ENCODE results near the gene SOWAHA. TPM values are rescaled to one million over a fixed set of nuclear protein-coding genes. Genes with fewer than 3 reads are reported as not detected.
"Not testable (repeated sequence)": the region's sequence is repeated elsewhere in the genome, so short reads cannot be mapped to it uniquely, and the experiment has no call there.

The SOWAHA gene
- polyA plus RNA-seq, 3 donors, result not detected

GRCh38 chr5:132853790-132854189, 40.7 kb downstream of the SOWAHA start:
- DNase-seq, result no peak
- no peaks in the 10 kb centered on the region for H4K20me1 ChIP-seq (ENCODE audit: insufficient read depth, low read length)
- H3K36me3 Mint-ChIP-seq, result no peaks in the 10 kb centered on the region
- H3K27ac ChIP-seq (ENCODE audit: low read depth in 1 of 2, low read length in 2 of 2), result no peak overlapping the region
- H3K4me1 Mint-ChIP-seq, result no peaks in the 10 kb centered on the region
- no peaks in the 10 kb centered on the region for H3K36me3 ChIP-seq (replicated peaks in 1 of 2; ENCODE audit: control insufficient read depth in 1 of 2, insufficient read depth in 2 of 2, low read length in 2 of 2)
- H3K4me3 ChIP-seq (replicated peaks in 1 of 3; ENCODE audit: low read depth in 2 of 3, low read length in 3 of 3), result no peak overlapping the region
- no peaks in the 10 kb centered on the region for H3K9me3 ChIP-seq (replicated peaks in 1 of 2; ENCODE audit: control insufficient read depth in 1 of 2, insufficient read depth in 1 of 2, low read length in 2 of 2)
- no peak overlapping the region for H3K4me2 ChIP-seq (replicated peaks; ENCODE audit: extremely low read depth, low read length, poor library complexity, severe bottlenecking)
- no peak overlapping the region for H3K4me3 Mint-ChIP-seq
- no peak for TF ChIP-seq CTCF (IDR thresholded peaks at IDR 0.05)
- intact Hi-C loops (cut with micrococcal nuclease), result no loop called here
- H3K27ac Mint-ChIP-seq, result no peak overlapping the region
- no CpG with 5 or more reads among the region's 1 CpG for WGBS (ENCODE audit: insufficient coverage)
- H3K4me1 ChIP-seq (ENCODE audit: control insufficient read depth in 1 of 2, insufficient read depth in 2 of 2, low read length in 2 of 2), result no peaks in the 10 kb centered on the region
- no peak overlapping the region for H3K9ac ChIP-seq (ENCODE audit: insufficient read depth, low read length, poor library complexity, severe bottlenecking)
- no peaks in the 10 kb centered on the region for H3K27me3 ChIP-seq (ENCODE audit: control insufficient read depth in 2 of 2, insufficient read depth in 2 of 2, low read length in 2 of 2)
- no peaks in the 10 kb centered on the region for H3K79me2 ChIP-seq (ENCODE audit: insufficient read depth, low read length)
- H3K9me3 Mint-ChIP-seq, result peaks cover 0 to 1% (median 0%) of the 10 kb centered on the region in 7 donors
- H3K27me3 Mint-ChIP-seq (ENCODE audit: low read depth in 3 of 3), result peaks cover 5 to 7% (median 6%) of the 10 kb centered on the region in 3 donors
- H2AFZ ChIP-seq (ENCODE audit: insufficient read depth, low read depth, low read length, poor library complexity, severe bottlenecking), result no peak overlapping the region

GRCh38 chr5:132854301-132854700, 41.2 kb downstream of the SOWAHA start:
- H3K9me3 Mint-ChIP-seq, result peaks cover 0 to 1% (median 0%) of the 10 kb centered on the region in 7 donors
- Histone ChIP-seq H3K9me3 (replicated peaks in 1 of 2; ENCODE audit: control insufficient read depth in 1 of 2, insufficient read depth in 1 of 2, low read length in 2 of 2) (no peaks in the 10 kb centered on the region), H3K27me3 (ENCODE audit: control insufficient read depth in 2 of 2, insufficient read depth in 2 of 2, low read length in 2 of 2) (no peaks in the 10 kb centered on the region), H3K9ac (ENCODE audit: insufficient read depth, low read length, poor library complexity, severe bottlenecking) (no peak overlapping the region), H3K4me2 (replicated peaks; ENCODE audit: extremely low read depth, low read length, poor library complexity, severe bottlenecking) (no peak overlapping the region), H3K4me1 (ENCODE audit: control insufficient read depth in 1 of 2, insufficient read depth in 2 of 2, low read length in 2 of 2) (no peaks in the 10 kb centered on the region), H3K27ac (ENCODE audit: low read depth in 1 of 2, low read length in 2 of 2) (no peak overlapping the region), H3K4me3 (replicated peaks in 1 of 3; ENCODE audit: low read depth in 2 of 3, low read length in 3 of 3) (no peak overlapping the region), H3K79me2 (ENCODE audit: insufficient read depth, low read length) (no peaks in the 10 kb centered on the region), H2AFZ (ENCODE audit: insufficient read depth, low read depth, low read length, poor library complexity, severe bottlenecking) (no peak overlapping the region), H3K36me3 (replicated peaks in 1 of 2; ENCODE audit: control insufficient read depth in 1 of 2, insufficient read depth in 2 of 2, low read length in 2 of 2) (no peaks in the 10 kb centered on the region), H4K20me1 (ENCODE audit: insufficient read depth, low read length) (no peaks in the 10 kb centered on the region)
- no peaks in the 10 kb centered on the region for H3K36me3 Mint-ChIP-seq
- H3K27me3 Mint-ChIP-seq (ENCODE audit: low read depth in 3 of 3), result peaks cover 5 to 10% (median 9%) of the 10 kb centered on the region in 3 donors
- H3K27ac Mint-ChIP-seq, result no peak overlapping the region
- no peaks in the 10 kb centered on the region for H3K4me1 Mint-ChIP-seq
- DNase-seq, result no peak
- H3K4me3 Mint-ChIP-seq, result no peak overlapping the region
- TF ChIP-seq CTCF (IDR thresholded peaks at IDR 0.05), result no peak
- intact Hi-C loops (cut with micrococcal nuclease), result no loop called here
- WGBS (ENCODE audit: insufficient coverage), result 55% methylated on average over 3 of the region's 3 CpGs

GRCh38 chr5:132854992-132855391, 41.9 kb downstream of the SOWAHA start:
- H3K4me3 ChIP-seq (replicated peaks in 1 of 3; ENCODE audit: low read depth in 2 of 3, low read length in 3 of 3); H3K4me1 Mint-ChIP-seq; H4K20me1 ChIP-seq (ENCODE audit: insufficient read depth, low read length); H3K36me3 ChIP-seq (replicated peaks in 1 of 2; ENCODE audit: control insufficient read depth in 1 of 2, insufficient read depth in 2 of 2, low read length in 2 of 2); H3K9me3 Mint-ChIP-seq; H3K4me1 ChIP-seq (ENCODE audit: control insufficient read depth in 1 of 2, insufficient read depth in 2 of 2, low read length in 2 of 2); H3K27ac ChIP-seq (ENCODE audit: low read depth in 1 of 2, low read length in 2 of 2); H3K9me3 ChIP-seq (replicated peaks in 1 of 2; ENCODE audit: control insufficient read depth in 1 of 2, insufficient read depth in 1 of 2, low read length in 2 of 2); H3K79me2 ChIP-seq (ENCODE audit: insufficient read depth, low read length); H3K36me3 Mint-ChIP-seq; H3K27ac Mint-ChIP-seq; H3K27me3 ChIP-seq (ENCODE audit: control insufficient read depth in 2 of 2, insufficient read depth in 2 of 2, low read length in 2 of 2); H3K27me3 Mint-ChIP-seq (ENCODE audit: low read depth in 3 of 3); H3K4me3 Mint-ChIP-seq; intact Hi-C loops (cut with micrococcal nuclease); H2AFZ ChIP-seq (ENCODE audit: insufficient read depth, low read depth, low read length, poor library complexity, severe bottlenecking); DNase-seq; H3K4me2 ChIP-seq (replicated peaks; ENCODE audit: extremely low read depth, low read length, poor library complexity, severe bottlenecking); H3K9ac ChIP-seq (ENCODE audit: insufficient read depth, low read length, poor library complexity, severe bottlenecking): not testable (repeated sequence)
- 100% methylated on average over 2 of the region's 5 CpGs for WGBS (ENCODE audit: insufficient coverage)

Measured in CD14-positive monocyte (primary cell).